HS-5 (cell line): ENCODE results near the gene SKP2.
"Not testable (repeated sequence)": the region's sequence is repeated elsewhere in the genome, so short reads cannot be mapped to it uniquely, and the experiment has no call there.

ENCODE experiments used
- DNase-seq: peaks from one replicate; pipeline ENCODE4 v3.0.0-alpha.2; 2012; ENCODE audit warnings: low read depth

SKP2 gene

GRCh38 chr5:36151434-36152323, at the start of gene SKP2, which contains the start of gene LMBRD2:
Gene SKP2, plus strand, starts transcription at chr5:36152111. Its CDS starts 152 bp downstream, at chr5:36152263.
Gene LMBRD2, minus strand, starts transcription at chr5:36151887. Its CDS starts 8,538 bp downstream, at chr5:36143349.
- DNase-seq, result peak; percentile 97

- DNase-seq, result no peak
Measured at GRCh38 chr5:36105819-36106218, 46.1 kb upstream of the SKP2 start.

GRCh38 chr5:36108758-36109460, 43.0 kb upstream of the SKP2 start:
- DNase-seq, result no peak

GRCh38 chr5:36111238-36111637, 40.7 kb upstream of the SKP2 start:
- DNase-seq, result no peak

- DNase-seq, result no peak
Measured at GRCh38 chr5:36125868-36126267, 26.0 kb upstream of the SKP2 start.

GRCh38 chr5:36128795-36129194, 23.1 kb upstream of the SKP2 start:
- DNase-seq, result no peak

GRCh38 chr5:36129666-36130065, 22.2 kb upstream of the SKP2 start:
- DNase-seq, result not testable (repeated sequence)

- not testable (repeated sequence) for DNase-seq
Measured at GRCh38 chr5:36133009-36133408, 18.9 kb upstream of the SKP2 start.

GRCh38 chr5:36135988-36136387, 15.9 kb upstream of the SKP2 start:
- no peak for DNase-seq

GRCh38 chr5:36136581-36136980, 15.3 kb upstream of the SKP2 start:
- DNase-seq, result no peak

- no peak for DNase-seq
Measured at GRCh38 chr5:36138900-36139683, 12.8 kb upstream of the SKP2 start.

- no peak for DNase-seq
Measured at GRCh38 chr5:36145311-36145710, 6.6 kb upstream of the SKP2 start.

- DNase-seq, result no peak
Measured at GRCh38 chr5:36146390-36146789, 5.5 kb upstream of the SKP2 start.

- DNase-seq, result peak; percentile 22
Measured at GRCh38 chr5:36147681-36148080, 4.2 kb upstream of the SKP2 start.

GRCh38 chr5:36150676-36151433, 1.1 kb upstream of the SKP2 start:
- peak; percentile 38 for DNase-seq

- DNase-seq, result peak; percentile 14
Measured at GRCh38 chr5:36152324-36153297, 700 bp downstream of the SKP2 start.

GRCh38 chr5:36153298-36153677, 1.4 kb downstream of the SKP2 start:
- DNase-seq, result no peak

GRCh38 chr5:36153726-36154125, 1.8 kb downstream of the SKP2 start:
- no peak for DNase-seq

GRCh38 chr5:36155291-36155690, 3.4 kb downstream of the SKP2 start:
- no peak for DNase-seq

GRCh38 chr5:36156121-36156601, 4.2 kb downstream of the SKP2 start:
- no peak for DNase-seq
